Neuronal stem cell (in vitro differentiated cells): ENCODE measurements around the gene NRDE2.

ENCODE experiments used
- DNase-seq: peaks from one replicate; pipeline ENCODE4 v3.0.0-alpha.2; 2013; ENCODE audit warnings: low spot score
- H2AFZ ChIP-seq: one replicate; pipeline ENCODE4 v1.6.1; 2013; ENCODE audit warnings: mild to moderate bottlenecking, low read length, inconsistent platforms
- H2AK5ac ChIP-seq: 2 replicates; pipeline ENCODE4 v1.6.1; 2013; ENCODE audit warnings: low read depth, mild to moderate bottlenecking, inconsistent platforms, low read length, moderate library complexity, mixed read lengths
- H2BK120ac ChIP-seq: 2 replicates; pipeline ENCODE4 v1.6.1; 2013; ENCODE audit warnings: low read depth, mild to moderate bottlenecking, inconsistent platforms, low read length, moderate library complexity, mixed read lengths
- H2BK12ac ChIP-seq: one replicate; pipeline ENCODE4 v1.6.1; 2013; ENCODE audit warnings: low read length, inconsistent platforms
- H2BK15ac ChIP-seq: 2 replicates; pipeline ENCODE4 v1.6.1; 2013; ENCODE audit warnings: mild to moderate bottlenecking, low read length, inconsistent platforms, mixed read lengths
- H2BK5ac ChIP-seq: one replicate; pipeline ENCODE4 v1.6.1; 2013; ENCODE audit warnings: inconsistent platforms, mild to moderate bottlenecking, low read length, moderate library complexity
- H3K14ac ChIP-seq: one replicate; pipeline ENCODE4 v1.6.1; 2013; ENCODE audit warnings: low read length, inconsistent platforms
- H3K18ac ChIP-seq: 2 replicates; pipeline ENCODE4 v1.6.1; 2013; ENCODE audit warnings: low read length, inconsistent platforms
- H3K23ac ChIP-seq: 2 replicates; pipeline ENCODE4 v1.6.1; 2013; ENCODE audit warnings: low read depth, mild to moderate bottlenecking, mixed read lengths, low read length, inconsistent platforms; ENCODE audit not compliant: poor library complexity
- H3K27ac ChIP-seq: replicated peaks from 3 replicates; pipeline ENCODE4 v1.5.1; 2013; ENCODE audit warnings: low read length, inconsistent platforms
- H3K27me3 ChIP-seq, 3 experiments: 2 replicates each; pipeline ENCODE4 v1.6.1; 2013; ENCODE audit warnings: low read length in 3 of 3, mild to moderate bottlenecking in 2 of 3, inconsistent platforms in 1 of 3, low read depth in 1 of 3, mixed read lengths in 1 of 3, moderate library complexity in 1 of 3; ENCODE audit not compliant: control insufficient read depth in 3 of 3, insufficient read depth in 3 of 3
- H3K36me3 ChIP-seq, 2 donors: replicated peaks in 1 of 2; 2 replicates each; pipeline ENCODE4 v1.6.1; 2013; ENCODE audit warnings: low read length in 2 of 2; ENCODE audit not compliant: control insufficient read depth in 2 of 2, insufficient read depth in 2 of 2
- H3K4ac ChIP-seq: 2 replicates; pipeline ENCODE4 v1.6.1; 2013; ENCODE audit warnings: inconsistent platforms, mild to moderate bottlenecking, low read length, moderate library complexity
- H3K4me1 ChIP-seq, 2 donors: 1 replicate in 1 of 2; 2 replicates in 1 of 2; pipeline ENCODE4 v1.6.1; 2013; ENCODE audit warnings: low read length in 2 of 2, low read depth in 1 of 2; ENCODE audit not compliant: control insufficient read depth in 2 of 2, insufficient read depth in 1 of 2
- H3K4me2 ChIP-seq: one replicate; pipeline ENCODE4 v1.6.1; 2013; ENCODE audit warnings: mild to moderate bottlenecking, low read length, inconsistent platforms; ENCODE audit not compliant: insufficient read depth, poor library complexity, severe bottlenecking
- H3K4me3 ChIP-seq, 2 donors: 2 replicates each; pipeline ENCODE4 v1.5.1; 2013; ENCODE audit warnings: low read length in 2 of 2, mild to moderate bottlenecking in 2 of 2, inconsistent platforms in 1 of 2, moderate library complexity in 1 of 2
- H3K79me1 ChIP-seq: one replicate; pipeline ENCODE4 v1.6.1; 2013; ENCODE audit warnings: low read depth, mild to moderate bottlenecking, inconsistent platforms, low read length, moderate library complexity
- H3K9ac ChIP-seq: one replicate; pipeline ENCODE4 v1.6.1; 2013; ENCODE audit warnings: mild to moderate bottlenecking, low read depth, low read length, inconsistent platforms; ENCODE audit not compliant: poor library complexity
- H3K9me3 ChIP-seq, 2 donors: replicated peaks in 1 of 2; 2 replicates each; pipeline versions ENCODE3 to v1.6.1; 2013; ENCODE audit warnings: low read length in 2 of 2, mild to moderate bottlenecking in 2 of 2, inconsistent platforms in 1 of 2, low read depth in 1 of 2, mixed read lengths in 1 of 2, moderate library complexity in 1 of 2; ENCODE audit not compliant: control insufficient read depth in 2 of 2, insufficient read depth in 1 of 2
- H4K8ac ChIP-seq: one replicate; pipeline ENCODE4 v1.6.1; 2013; ENCODE audit warnings: low read depth, mild to moderate bottlenecking, inconsistent platforms, low read length, moderate library complexity
- H4K91ac ChIP-seq: one replicate; pipeline ENCODE4 v1.6.1; 2013; ENCODE audit warnings: low read length, low read depth, mild to moderate bottlenecking, inconsistent platforms; ENCODE audit not compliant: poor library complexity
- WGBS, 2 donors: extraction: QIAGEN DNeasy Blood & Tissue Kit; methylation state at CpG; one replicate each; pipeline ENCODE4 v1.1.7; 2013; ENCODE audit warnings: missing lambda C conversion rate in 2 of 2, mixed read lengths in 1 of 2; ENCODE audit not compliant: insufficient read length in 2 of 2, insufficient replicate concordance in 1 of 2; ENCODE audit errors: extremely low coverage in 2 of 2; 5-methylcytosine and 5-hydroxymethylcytosine counted together

Gene NRDE2

DNA sequence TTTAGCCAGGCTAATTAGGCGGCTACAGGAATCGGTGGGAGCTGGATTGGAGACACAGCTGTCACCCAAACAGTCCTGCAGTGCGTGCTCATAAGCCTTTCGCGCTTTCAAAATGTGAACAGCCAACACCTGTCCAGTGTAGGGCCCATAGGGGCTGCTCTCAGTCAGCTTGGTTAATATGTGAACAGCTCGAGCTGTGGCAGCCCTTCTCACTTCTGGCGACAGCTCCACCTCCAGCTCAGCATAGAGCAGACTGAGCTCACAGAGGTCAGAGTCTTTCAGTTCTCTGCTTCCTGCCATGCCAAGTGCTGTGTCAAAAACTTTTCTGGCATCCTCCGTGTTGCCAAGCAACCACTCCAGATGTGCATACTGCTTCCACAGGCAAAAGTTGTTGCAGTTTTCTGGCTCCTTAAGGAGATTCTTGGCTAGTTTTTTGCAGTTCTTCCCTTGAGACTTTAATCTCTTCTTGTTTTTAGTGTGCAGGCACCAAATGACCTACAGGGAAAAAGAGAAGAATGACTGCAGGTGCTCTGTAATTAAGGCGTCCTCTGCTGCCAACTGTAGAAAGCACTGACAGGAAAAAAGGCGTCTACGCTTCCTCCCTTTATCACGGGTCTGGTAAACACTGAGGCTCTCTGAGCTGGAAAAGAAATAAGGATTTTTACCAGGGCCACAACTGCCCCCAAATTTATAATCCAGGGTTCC, 42.9 kb downstream of the NRDE2 start:
- no peaks in the 10 kb centered on the region for H3K9me3 ChIP-seq
- no peak overlapping the region for H3K4me3 ChIP-seq
- no peak for DNase-seq
- no peak overlapping the region for H2BK12ac ChIP-seq
- no peak overlapping the region for H2BK5ac ChIP-seq
- H2AK5ac ChIP-seq = no peak overlapping the region
- H3K27me3 ChIP-seq = no peaks in the 10 kb centered on the region
- H4K8ac ChIP-seq = no peak overlapping the region
- no peak overlapping the region for H3K14ac ChIP-seq
- H2AFZ ChIP-seq = no peak overlapping the region
- no peak overlapping the region for H2BK120ac ChIP-seq
- H2BK15ac ChIP-seq = no peak overlapping the region
- no peak overlapping the region for H3K27ac ChIP-seq
- no peak overlapping the region for H3K23ac ChIP-seq
- no CpG with 5 or more reads among the region's 12 CpGs for WGBS, 2 donors
- H3K36me3 ChIP-seq = peaks cover 26 to 88% of the 10 kb centered on the region in 2 donors
- no peak overlapping the region for H3K4ac ChIP-seq
- no peak overlapping the region for H4K91ac ChIP-seq
- no peak overlapping the region for H3K9ac ChIP-seq
- H3K79me1 ChIP-seq = no peaks in the 10 kb centered on the region
- H3K4me2 ChIP-seq = no peak overlapping the region
- H3K4me1 ChIP-seq = peaks cover 1 to 12% of the 10 kb centered on the region in 2 donors
- no peak overlapping the region for H3K18ac ChIP-seq

DNA sequence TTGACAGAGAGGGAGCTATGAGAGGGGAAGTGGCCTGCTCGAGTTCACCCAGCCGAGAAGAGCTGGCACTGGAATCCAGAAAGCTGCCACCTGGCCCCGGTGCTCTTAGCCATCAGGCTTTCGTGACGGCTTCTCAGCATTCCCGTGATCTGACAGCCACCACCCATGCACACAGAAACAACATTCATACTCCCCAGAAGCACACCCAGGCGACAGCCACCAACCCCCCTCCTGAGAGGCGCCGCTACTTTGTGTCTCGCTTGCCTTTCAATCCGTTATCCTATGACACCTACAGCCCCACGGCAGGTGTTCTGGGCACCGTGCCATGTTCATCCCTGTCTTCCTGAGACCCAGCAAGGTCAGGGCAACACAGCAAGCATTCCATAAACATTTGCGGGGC, 44.0 kb downstream of the NRDE2 start:
- Histone ChIP-seq H2BK120ac (no peak overlapping the region), H3K14ac (no peak overlapping the region), H2AFZ (no peak overlapping the region), H3K4me3 (no peak overlapping the region), H3K36me3 (peaks cover 25 to 86% of the 10 kb centered on the region in 2 donors), H4K91ac (no peak overlapping the region), H3K4me2 (no peak overlapping the region), H3K27me3 (no peaks in the 10 kb centered on the region), H3K9me3 (no peaks in the 10 kb centered on the region), H3K27ac (no peak overlapping the region), H2BK12ac (no peak overlapping the region), H4K8ac (no peak overlapping the region), H3K79me1 (no peaks in the 10 kb centered on the region), H3K18ac (no peak overlapping the region), H2BK5ac (no peak overlapping the region), H3K9ac (no peak overlapping the region), H3K4me1 (peaks cover 1 to 12% of the 10 kb centered on the region in 2 donors), H3K23ac (peak overlapping the region; percentile 58), H2BK15ac (no peak overlapping the region), H2AK5ac (no peak overlapping the region), H3K4ac (no peak overlapping the region)
- DNase-seq = no peak
- WGBS, 2 donors = no CpG with 5 or more reads among the region's 14 CpGs

- no peak overlapping the region for H3K4ac ChIP-seq
- no peak overlapping the region for H3K18ac ChIP-seq
- no peaks in the 10 kb centered on the region for H3K27me3 ChIP-seq
- H2AFZ ChIP-seq = no peak overlapping the region
- H3K36me3 ChIP-seq = peaks cover 16 to 89% of the 10 kb centered on the region in 2 donors
- no peaks in the 10 kb centered on the region for H3K79me1 ChIP-seq
- no peak overlapping the region for H4K8ac ChIP-seq
- H2BK12ac ChIP-seq = no peak overlapping the region
- H2BK5ac ChIP-seq = no peak overlapping the region
- no peaks in the 10 kb centered on the region for H3K4me1 ChIP-seq
- no peak overlapping the region for H3K9ac ChIP-seq
- no peak for DNase-seq
- H2BK120ac ChIP-seq = no peak overlapping the region
- H3K23ac ChIP-seq = no peak overlapping the region
- no peak overlapping the region for H2AK5ac ChIP-seq
- H3K4me3 ChIP-seq = no peak overlapping the region
- no peak overlapping the region for H3K27ac ChIP-seq
- no peak overlapping the region for H3K4me2 ChIP-seq
- H3K9me3 ChIP-seq = no peaks in the 10 kb centered on the region
- H3K14ac ChIP-seq = no peak overlapping the region
- no peak overlapping the region for H2BK15ac ChIP-seq
- H4K91ac ChIP-seq = no peak overlapping the region
Measured at GRCh38 chr14:90281756-90282155, 50.0 kb downstream of the NRDE2 start.

DNA sequence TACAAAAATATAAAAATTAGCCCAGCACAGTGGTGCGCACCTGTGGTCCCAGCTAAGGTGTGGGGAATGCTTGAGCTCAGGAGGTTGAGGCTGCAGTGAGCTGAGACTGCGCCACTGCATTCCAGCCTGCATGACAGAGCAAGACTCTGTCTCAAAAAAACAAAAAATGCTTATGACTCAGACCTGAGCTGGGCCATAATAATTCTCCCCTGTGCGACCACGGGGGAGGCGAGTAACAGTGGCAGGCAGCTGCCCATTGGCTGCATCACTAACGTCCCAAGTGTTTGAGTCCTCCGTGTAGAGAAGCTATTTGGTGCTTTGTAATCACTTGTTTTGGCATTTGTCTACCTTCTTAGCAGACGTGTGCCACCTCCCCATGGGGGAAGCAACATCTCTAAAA, 50.5 kb downstream of the NRDE2 start:
- Histone ChIP-seq H2BK120ac (no peak overlapping the region), H3K18ac (no peak overlapping the region), H3K4ac (no peak overlapping the region), H3K4me3 (no peak overlapping the region), H3K79me1 (no peaks in the 10 kb centered on the region), H3K4me2 (no peak overlapping the region), H3K9me3 (no peaks in the 10 kb centered on the region), H2AK5ac (no peak overlapping the region), H4K91ac (no peak overlapping the region), H3K27ac (no peak overlapping the region), H2BK5ac (no peak overlapping the region), H3K4me1 (no peaks in the 10 kb centered on the region), H4K8ac (no peak overlapping the region), H3K23ac (no peak overlapping the region), H2BK15ac (no peak overlapping the region), H2AFZ (no peak overlapping the region), H3K14ac (no peak overlapping the region), H3K9ac (no peak overlapping the region), H3K36me3 (peaks cover 14 to 89% of the 10 kb centered on the region in 2 donors), H2BK12ac (no peak overlapping the region), H3K27me3 (no peaks in the 10 kb centered on the region)
- DNase-seq = no peak
- WGBS, 2 donors = no CpG with 5 or more reads among the region's 8 CpGs
